ENCODE measurements around the gene CA10. TPM values are rescaled to one million over a fixed set of nuclear protein-coding genes. Genes with fewer than 3 reads are reported as not detected.

The CA10 gene
- total RNA-seq, 4 donors from 2014 or later: not detected

DNA sequence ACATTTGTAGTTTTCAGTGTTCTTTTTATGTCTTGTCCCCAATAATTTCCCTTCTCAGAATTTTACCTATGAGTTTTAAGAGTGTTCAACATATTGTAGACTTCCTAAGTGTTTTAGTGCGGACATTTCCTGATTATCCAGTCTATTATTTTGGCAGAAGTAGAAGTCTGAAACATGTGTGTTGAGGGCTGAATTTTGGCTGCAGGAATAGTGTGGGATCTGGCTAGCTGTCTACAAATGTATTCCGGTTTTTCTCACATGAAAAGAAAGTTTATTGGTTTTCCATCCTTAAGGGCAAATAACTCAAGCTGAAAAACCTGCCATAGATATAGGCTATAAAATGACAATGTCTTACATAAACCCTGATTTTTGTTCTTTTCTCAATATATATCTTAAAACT lies 33.0 kb upstream of the CA10 start:
- H3K27me3 ChIP-seq: peaks cover 0 to 5% (median 0%) of the 10 kb centered on the region in 4 donors
- TF ChIP-seq POLR2AphosphoS5 (IDR thresholded peaks at IDR 0.05) (no peak), POLR2A (IDR thresholded peaks at IDR 0.05; ENCODE audit: low read depth) (no peak), EP300 (IDR thresholded peaks at IDR 0.05) (no peak)
- TF ChIP-seq, protein P1, sequence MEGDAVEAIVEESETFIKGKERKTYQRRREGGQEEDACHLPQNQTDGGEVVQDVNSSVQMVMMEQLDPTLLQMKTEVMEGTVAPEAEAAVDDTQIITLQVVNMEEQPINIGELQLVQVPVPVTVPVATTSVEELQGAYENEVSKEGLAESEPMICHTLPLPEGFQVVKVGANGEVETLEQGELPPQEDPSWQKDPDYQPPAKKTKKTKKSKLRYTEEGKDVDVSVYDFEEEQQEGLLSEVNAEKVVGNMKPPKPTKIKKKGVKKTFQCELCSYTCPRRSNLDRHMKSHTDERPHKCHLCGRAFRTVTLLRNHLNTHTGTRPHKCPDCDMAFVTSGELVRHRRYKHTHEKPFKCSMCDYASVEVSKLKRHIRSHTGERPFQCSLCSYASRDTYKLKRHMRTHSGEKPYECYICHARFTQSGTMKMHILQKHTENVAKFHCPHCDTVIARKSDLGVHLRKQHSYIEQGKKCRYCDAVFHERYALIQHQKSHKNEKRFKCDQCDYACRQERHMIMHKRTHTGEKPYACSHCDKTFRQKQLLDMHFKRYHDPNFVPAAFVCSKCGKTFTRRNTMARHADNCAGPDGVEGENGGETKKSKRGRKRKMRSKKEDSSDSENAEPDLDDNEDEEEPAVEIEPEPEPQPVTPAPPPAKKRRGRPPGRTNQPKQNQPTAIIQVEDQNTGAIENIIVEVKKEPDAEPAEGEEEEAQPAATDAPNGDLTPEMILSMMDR (IDR thresholded peaks at IDR 0.05): no peak
- WGBS: 78% methylated on average over 2 of the region's 2 CpGs
- intact Hi-C loops (cut with DNase I): no loop called here
- no peak for DNase-seq (ENCODE audit: extremely low spot score)
- no peaks in the 10 kb centered on the region for H3K36me3 ChIP-seq
- H3K9me3 ChIP-seq: no peaks in the 10 kb centered on the region
- H3K27ac ChIP-seq (replicated peaks in 1 of 4): no peak overlapping the region
- H3K4me3 ChIP-seq: no peak overlapping the region
- no peaks in the 10 kb centered on the region for H3K4me1 ChIP-seq

DNA sequence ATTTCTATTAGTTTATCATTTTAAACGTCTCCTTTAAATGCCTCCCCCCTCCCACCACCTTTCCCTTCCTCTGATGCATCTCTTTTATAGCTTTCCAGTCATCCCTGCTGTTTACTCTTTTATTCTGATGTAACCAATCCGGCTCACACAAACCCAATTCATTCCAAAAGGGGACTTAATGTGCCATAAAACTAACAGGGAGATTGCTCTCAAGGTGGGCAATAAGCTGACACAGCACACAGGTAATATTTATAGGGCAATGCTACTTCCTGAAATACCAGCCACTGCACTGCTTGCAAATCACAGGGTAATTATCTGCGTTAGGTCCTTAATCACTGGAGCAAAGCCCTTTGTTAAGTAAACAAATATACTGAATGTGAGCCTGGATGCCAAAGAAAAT lies 23.3 kb upstream of the CA10 start:
- H3K27ac ChIP-seq (replicated peaks in 1 of 4): no peak overlapping the region
- 32% methylated on average over 3 of the region's 3 CpGs for WGBS
- no peak overlapping the region for H3K4me3 ChIP-seq
- no peaks in the 10 kb centered on the region for H3K9me3 ChIP-seq
- no peaks in the 10 kb centered on the region for H3K27me3 ChIP-seq
- no peak for DNase-seq (ENCODE audit: extremely low spot score)
- no peaks in the 10 kb centered on the region for H3K36me3 ChIP-seq
- H3K4me1 ChIP-seq: no peaks in the 10 kb centered on the region
- no peak for TF ChIP-seq POLR2A (IDR thresholded peaks at IDR 0.05; ENCODE audit: low read depth)
- no peak for TF ChIP-seq POLR2AphosphoS5 (IDR thresholded peaks at IDR 0.05)
- TF ChIP-seq, protein P1 (IDR thresholded peaks at IDR 0.05): no peak
- TF ChIP-seq EP300 (IDR thresholded peaks at IDR 0.05): no peak
- intact Hi-C loops (cut with DNase I): no loop called here

DNA sequence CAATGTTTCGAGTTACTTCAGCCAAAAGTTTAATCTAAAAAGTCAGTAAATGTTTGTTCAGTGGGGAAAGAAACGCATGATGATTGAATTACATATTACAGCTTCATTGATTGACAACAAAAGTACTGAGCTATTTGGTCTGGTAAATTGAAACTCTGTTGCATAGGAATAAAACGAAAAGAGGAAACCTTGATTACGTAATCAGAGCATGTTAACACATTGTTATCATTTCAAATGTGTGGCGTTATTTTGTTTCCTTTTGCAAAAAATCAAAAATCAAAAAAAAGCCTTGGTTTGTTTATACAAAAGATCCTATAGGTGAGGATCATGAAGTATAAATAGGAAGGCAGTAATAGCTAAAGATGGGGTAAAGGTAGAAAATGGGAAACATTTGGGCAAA lies 19.5 kb upstream of the CA10 start:
- peaks cover 0 to 3% (median 0%) of the 10 kb centered on the region in 4 donors for H3K27me3 ChIP-seq
- DNase-seq (ENCODE audit: extremely low spot score): no peak
- H3K4me3 ChIP-seq: no peak overlapping the region
- H3K27ac ChIP-seq (replicated peaks in 1 of 4): no peak overlapping the region
- no peaks in the 10 kb centered on the region for H3K4me1 ChIP-seq
- H3K36me3 ChIP-seq: no peaks in the 10 kb centered on the region
- 66% methylated on average over 5 of the region's 5 CpGs for WGBS
- H3K9me3 ChIP-seq: no peaks in the 10 kb centered on the region
- TF ChIP-seq, protein P1 (IDR thresholded peaks at IDR 0.05): no peak
- TF ChIP-seq POLR2A (IDR thresholded peaks at IDR 0.05; ENCODE audit: low read depth) (no peak), POLR2AphosphoS5 (IDR thresholded peaks at IDR 0.05) (no peak), EP300 (IDR thresholded peaks at IDR 0.05) (no peak)
- intact Hi-C loops (cut with DNase I): no loop called here

DNA sequence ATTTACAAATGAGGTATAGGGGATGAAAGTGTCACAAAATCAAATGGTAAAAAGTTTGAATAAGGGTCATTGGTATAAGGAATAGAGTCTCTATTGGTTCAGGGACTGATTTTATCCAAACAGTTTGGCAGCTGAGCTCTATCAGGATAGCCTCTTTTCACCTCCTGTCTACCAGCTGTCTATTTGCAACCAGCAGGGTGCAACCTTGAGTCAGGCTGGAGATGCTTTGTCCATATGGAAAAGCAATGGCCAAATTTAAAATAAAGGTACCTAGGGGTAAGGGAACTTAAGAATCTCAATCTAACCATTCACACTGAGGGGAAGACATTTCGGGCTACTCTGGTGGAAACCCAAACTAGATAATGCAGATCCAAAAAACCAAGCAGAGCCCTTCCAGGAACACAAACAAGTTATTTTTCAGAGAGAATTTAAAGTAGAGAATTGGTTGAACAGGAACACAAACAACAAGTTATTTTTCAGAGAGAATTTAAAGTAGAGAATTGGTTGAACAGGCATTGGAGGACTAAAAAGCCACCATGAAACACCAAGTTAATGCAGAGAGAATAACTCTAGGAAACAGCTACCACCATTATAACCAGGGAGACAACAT lies 12.6 kb upstream of the CA10 start:
- Histone ChIP-seq H3K27me3 (peaks cover 0 to 2% (median 0%) of the 10 kb centered on the region in 4 donors), H3K4me1 (no peaks in the 10 kb centered on the region), H3K36me3 (no peaks in the 10 kb centered on the region), H3K27ac (replicated peaks in 1 of 4) (no peak overlapping the region), H3K9me3 (no peaks in the 10 kb centered on the region), H3K4me3 (no peak overlapping the region)
- DNase-seq (ENCODE audit: extremely low spot score): no peak
- 71% methylated on average over 1 of the region's 1 CpG for WGBS
- intact Hi-C loops (cut with DNase I): no loop called here
- TF ChIP-seq, protein P1 (IDR thresholded peaks at IDR 0.05): peak in 2 of 3 experiments; percentile 7 to 26
- TF ChIP-seq EP300 (IDR thresholded peaks at IDR 0.05): no peak

GRCh38 chr17:52160136-52160567 lies 1.6 kb upstream of the CA10 start:
- no peak overlapping the region for H3K4me3 ChIP-seq
- TF ChIP-seq EP300 (IDR thresholded peaks at IDR 0.05) (no peak), POLR2AphosphoS5 (IDR thresholded peaks at IDR 0.05) (no peak), POLR2A (IDR thresholded peaks at IDR 0.05; ENCODE audit: low read depth) (no peak)
- TF ChIP-seq, protein P1 (IDR thresholded peaks at IDR 0.05): no peak
- H3K36me3 ChIP-seq: no peaks in the 10 kb centered on the region
- peaks cover 2 to 25% (median 17%) of the 10 kb centered on the region in 4 donors for H3K4me1 ChIP-seq
- no peak for DNase-seq (ENCODE audit: extremely low spot score)
- H3K27ac ChIP-seq (replicated peaks in 1 of 4): no peak overlapping the region
- H3K9me3 ChIP-seq: peaks cover 0 to 3% (median 0%) of the 10 kb centered on the region in 4 donors
- H3K27me3 ChIP-seq: peaks cover 0 to 67% (median 38%) of the 10 kb centered on the region in 4 donors
- intact Hi-C loops (cut with DNase I): no loop called here
- WGBS: 15% methylated on average over 17 of the region's 17 CpGs
